Measurements from ENCODE around the gene KRTAP5-2.

DNA sequence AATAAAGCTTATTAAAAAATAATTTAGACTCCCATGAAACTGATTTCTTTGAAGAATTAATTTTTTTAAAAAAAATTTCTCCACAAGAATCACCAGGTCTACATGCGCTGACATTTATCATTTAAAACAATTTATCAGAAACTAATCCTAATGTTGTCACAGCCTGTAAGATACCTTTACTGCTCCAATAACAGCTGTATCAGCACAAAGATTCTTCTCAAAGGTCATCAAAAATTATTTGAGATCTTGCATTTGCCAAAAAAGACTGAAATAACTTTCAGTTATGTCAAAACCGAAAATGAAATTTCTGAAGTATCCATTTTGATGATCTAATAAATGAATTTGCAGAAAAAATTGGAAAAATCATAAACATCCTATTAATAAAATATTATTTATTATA, 39.5 kb upstream of the KRTAP5-2 start:
- TF ChIP-seq, protein P1, sequence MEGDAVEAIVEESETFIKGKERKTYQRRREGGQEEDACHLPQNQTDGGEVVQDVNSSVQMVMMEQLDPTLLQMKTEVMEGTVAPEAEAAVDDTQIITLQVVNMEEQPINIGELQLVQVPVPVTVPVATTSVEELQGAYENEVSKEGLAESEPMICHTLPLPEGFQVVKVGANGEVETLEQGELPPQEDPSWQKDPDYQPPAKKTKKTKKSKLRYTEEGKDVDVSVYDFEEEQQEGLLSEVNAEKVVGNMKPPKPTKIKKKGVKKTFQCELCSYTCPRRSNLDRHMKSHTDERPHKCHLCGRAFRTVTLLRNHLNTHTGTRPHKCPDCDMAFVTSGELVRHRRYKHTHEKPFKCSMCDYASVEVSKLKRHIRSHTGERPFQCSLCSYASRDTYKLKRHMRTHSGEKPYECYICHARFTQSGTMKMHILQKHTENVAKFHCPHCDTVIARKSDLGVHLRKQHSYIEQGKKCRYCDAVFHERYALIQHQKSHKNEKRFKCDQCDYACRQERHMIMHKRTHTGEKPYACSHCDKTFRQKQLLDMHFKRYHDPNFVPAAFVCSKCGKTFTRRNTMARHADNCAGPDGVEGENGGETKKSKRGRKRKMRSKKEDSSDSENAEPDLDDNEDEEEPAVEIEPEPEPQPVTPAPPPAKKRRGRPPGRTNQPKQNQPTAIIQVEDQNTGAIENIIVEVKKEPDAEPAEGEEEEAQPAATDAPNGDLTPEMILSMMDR (conservative IDR thresholded peaks at IDR 0.05), result no peak
- no peak for TF ChIP-seq EZH2 (IDR thresholded peaks at IDR 0.05; ENCODE audit: low read depth)

All from PC-9 (cell line).